ENCODE data around the gene NDUFA3.

The NDUFA3 gene

DNA sequence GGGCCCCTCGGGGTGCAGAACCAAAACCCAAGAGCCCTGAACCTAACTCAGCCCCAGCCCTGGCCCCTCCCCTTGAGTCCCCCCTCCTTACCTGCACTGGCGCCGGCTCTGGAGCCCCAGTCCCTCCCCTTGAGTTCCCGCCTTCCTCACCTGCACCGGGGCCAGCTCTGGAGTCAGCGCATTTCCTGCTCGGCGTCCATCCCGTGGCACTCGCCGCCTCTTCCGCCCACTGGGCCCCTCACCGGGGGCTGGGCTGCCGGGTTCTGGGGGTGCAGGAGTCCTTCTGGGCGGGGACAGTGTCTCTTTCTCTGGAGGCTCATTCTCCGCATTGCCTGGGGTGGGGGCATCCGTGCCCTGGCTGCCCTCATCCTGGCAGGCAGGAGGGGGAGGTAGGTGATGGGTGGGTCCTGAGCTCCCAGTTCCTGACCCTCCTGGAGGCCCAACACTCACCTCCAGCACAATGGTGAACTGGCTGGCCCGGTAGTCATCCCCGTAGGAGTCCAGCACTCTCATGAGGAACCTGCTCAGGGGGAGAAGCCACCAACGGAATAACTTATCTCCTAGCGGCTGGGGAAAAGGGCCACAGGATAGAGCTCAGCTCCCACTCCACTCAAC, 5.3 kb downstream of the NDUFA3 start:
- no peak for DNase-seq (ENCODE audit: low spot score)

DNA sequence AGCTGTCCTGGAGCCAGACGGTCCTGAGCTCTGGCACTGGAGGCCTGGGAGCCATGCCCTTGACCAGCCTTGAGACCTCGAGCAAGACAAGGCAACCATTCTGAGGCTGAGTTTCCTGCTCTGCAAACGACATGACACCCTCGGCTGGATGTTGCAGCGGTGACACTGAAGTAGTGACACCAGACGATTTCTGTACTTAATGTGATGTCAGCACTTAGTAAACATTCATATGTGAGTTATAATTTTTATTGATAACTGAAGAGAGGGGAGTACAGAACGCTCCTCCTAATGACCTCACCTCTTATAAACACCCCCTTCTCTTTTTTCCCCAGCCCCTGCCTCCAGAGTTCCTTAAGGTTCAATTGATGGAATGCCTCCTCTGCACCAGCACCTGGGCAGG, 5.8 kb downstream of the NDUFA3 start:
- DNase-seq (ENCODE audit: low spot score), result no peak

DNA sequence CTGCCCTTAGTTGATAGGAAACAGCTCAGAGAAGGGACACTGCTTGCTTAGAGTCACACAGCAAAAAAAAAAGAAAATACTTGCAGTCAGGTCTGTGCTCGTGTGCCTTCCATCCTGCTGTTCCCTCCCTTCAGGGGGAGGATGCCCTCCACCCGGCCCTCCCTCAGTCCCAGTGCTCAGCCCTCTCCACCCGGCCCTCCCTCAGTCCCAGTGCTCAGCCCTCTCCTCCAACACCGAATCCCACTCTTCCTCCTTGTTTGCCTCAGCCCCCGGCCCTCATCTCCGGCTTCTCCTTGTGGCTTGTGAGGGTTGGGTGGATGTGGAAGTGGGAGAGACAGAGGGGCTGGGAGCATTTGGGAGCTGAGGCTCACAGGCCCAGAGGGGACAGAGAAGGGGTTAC, 7.0 kb downstream of the NDUFA3 start:
- no peak for DNase-seq (ENCODE audit: low spot score)

DNA sequence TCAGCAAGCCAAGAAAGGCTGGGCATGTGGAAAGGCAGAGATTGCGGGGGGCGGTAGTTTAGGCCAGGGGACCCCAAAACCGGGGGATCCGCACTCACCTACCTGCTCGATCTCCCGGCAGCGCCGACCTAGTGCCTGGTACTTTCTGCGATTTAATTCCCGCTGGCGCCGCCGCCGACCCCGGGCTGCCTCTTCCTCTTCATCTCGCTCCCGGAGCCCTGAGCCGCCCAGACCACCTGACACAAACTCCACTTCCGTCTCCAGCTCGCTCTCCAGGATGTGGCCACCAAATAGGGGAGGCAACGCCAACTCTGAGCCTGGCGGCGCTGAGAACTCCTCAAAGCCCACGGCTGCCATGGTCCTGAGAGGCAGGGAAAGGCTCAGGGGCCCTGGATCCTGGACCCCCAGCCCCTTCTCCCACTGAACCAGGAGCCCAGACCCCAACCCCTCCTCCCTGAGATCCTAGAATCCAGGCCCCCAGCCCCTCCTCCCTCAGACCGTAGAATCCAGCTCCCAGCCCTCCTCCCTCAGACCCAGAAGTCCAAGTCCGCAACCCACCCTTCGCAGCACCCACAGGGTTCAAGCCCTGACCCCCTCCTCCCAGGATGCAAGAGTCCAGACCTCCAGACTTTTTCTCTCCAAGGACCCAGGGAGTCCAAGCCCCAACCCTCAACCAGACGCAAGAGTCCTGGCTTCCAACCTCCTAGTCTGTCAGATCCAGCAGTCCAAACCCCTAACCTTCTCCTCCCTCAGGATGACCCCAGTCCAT, 11.9 kb downstream of the NDUFA3 start:
- DNase-seq (ENCODE audit: low spot score), result no peak

DNA sequence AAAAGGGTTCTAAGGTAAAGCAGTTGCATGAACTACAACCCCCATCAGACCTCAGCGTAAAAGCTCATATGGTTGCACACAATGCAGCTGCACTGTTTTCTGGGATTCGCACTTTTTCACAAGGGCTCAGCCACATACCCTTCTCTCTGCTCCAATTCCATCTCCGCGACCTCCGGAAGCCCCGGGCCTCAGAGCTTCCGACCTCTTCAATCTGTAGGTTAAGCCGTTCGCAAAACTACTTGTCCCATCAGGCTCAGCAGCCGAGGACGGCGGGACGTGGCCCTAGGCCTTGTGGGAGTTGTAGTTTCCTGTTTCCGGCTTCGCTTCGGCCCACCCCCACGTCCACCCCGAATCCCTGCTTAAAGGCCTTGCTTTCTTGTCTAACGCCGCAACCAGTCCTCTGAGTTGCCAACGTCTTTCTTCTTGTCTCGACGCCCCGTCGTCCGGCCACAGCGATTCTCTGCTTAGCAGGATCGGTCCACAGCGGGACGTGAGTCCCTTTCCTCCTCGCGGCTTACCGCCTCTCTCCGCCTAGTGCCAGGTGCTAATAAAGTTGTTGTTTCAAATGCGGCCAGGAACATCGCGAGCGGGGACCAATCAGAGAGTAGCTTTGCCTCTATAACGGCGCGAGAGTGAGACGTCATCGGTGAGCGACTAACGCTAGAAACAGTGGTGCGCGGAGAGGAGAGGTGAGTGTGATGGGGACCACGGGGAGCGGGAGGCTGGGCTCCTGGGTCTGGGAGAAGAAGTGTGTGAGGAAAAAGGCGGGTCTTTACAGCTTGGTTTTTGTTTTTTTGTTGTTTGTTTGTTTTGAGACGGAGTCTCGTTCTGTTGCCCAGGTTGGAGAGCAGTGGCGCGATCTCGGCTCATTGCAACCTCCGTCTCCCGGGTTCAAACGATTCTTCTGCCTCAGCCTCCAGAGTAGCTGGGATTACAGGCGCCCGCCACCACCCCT, 12.7 kb downstream of the NDUFA3 start, which contains the start of the genes PRPF31 and TFPT:
Gene PRPF31 (plus strand): TSS at position 646 of the 955 bp plus-strand sequence. CDS start 2,525 bp downstream, outside the sequence.
Gene TFPT (minus strand): TSS at position 549 of the 955 bp plus-strand sequence. CDS start 388 bp downstream, at position 161.
- peak; percentile 98 for DNase-seq (ENCODE audit: low spot score)

DNA sequence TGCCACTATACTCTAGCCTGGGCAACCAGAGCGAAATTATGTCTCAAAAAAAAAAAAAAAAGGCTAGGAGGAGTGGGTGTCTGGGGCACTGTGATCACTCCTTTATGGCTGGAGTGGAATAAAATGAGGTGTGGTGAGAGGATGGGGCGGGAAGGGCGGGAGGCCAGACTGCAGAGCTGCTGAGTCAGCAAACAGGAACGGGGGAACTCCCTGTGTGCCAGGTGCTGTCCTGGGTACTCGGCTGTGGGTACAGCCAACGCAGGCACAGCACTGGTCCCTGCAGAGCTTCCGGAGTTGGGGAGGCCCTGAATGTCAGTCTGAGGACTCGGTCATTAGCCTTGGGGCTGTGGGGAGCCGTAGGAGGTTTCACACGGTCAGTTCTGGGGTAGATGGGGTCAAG, 18.6 kb downstream of the NDUFA3 start:
- DNase-seq (ENCODE audit: low spot score), result no peak

DNA sequence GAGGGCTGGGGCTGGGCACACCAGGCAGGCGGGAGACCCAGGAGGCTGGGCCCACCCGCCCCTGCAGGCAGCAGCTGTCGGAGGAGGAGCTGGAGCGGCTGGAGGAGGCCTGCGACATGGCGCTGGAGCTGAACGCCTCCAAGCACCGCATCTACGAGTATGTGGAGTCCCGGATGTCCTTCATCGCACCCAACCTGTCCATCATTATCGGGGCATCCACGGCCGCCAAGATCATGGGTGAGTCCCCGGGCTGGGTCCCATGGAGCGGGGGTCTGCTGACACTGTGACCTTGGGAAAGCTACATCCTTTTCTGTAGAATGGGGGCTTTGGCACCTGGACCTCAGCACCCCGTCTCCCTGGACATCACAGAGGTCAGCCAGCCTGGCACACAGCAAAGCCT, 21.0 kb downstream of the NDUFA3 start:
- DNase-seq (ENCODE audit: low spot score), result no peak

DNA sequence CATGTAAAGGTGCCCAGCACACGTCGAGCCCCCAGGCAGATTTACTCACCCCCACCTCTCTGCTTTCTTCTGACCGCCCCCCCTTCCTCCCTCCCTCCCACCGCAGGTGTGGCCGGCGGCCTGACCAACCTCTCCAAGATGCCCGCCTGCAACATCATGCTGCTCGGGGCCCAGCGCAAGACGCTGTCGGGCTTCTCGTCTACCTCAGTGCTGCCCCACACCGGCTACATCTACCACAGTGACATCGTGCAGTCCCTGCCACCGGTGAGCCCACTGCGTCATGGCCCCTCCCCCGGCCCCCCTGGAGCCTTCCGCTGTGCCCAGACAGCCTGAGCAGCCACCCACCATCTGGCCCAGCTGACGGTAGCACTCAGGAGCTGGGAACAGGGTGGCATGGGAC, 21.7 kb downstream of the NDUFA3 start:
- no peak for DNase-seq (ENCODE audit: low spot score)

DNA sequence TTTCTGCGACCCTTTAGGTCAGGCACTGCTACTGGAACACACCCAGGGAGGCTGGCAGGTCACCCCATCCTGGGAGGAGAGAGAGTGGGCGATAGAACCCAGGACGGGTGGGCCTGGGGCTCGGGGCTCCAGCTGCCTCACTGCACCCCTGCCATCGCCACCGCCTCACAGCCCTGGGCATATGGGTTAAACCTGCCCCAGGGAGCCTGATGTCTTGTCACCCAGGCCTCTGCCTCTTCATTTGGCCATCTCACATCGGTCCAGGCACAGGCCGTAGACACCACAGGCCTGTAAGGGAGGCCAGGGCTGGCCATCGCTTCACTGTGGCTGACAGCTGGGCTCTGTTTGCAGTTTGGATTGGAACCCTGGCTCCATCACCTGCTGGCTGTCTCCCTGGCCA, 23.1 kb downstream of the NDUFA3 start:
- no peak for DNase-seq (ENCODE audit: low spot score)

DNA sequence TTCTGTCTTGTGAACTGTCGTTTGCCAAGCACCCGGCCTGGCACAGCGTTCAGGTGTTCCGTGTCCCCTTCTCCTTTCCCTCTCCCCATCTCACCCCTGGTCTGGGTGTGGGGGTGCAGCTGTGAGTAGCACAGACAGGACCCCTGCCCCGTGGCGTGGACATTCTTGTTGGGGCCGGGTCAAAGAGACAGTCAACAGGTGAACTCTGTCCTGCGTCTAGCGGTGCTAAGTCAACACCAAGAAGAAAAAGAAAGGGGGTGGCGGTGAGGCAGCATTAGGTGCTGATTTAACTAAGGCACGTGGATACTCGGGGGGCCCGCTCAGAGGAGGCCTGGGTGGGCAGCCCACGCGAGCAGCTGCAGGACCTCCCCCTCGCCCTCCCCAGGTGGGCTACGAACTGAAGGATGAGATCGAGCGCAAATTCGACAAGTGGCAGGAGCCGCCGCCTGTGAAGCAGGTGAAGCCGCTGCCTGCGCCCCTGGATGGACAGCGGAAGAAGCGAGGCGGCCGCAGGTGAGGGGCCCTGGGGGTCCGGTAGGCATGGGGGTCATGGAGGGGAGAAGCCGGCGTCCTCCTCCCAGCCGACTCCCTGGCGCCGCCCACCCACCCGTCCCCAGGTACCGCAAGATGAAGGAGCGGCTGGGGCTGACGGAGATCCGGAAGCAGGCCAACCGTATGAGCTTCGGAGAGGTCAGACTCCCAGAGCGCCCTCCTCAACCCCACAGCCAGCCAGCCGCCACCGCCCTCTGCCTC, 25.2 kb downstream of the NDUFA3 start:
- no peak for DNase-seq (ENCODE audit: low spot score)

DNA sequence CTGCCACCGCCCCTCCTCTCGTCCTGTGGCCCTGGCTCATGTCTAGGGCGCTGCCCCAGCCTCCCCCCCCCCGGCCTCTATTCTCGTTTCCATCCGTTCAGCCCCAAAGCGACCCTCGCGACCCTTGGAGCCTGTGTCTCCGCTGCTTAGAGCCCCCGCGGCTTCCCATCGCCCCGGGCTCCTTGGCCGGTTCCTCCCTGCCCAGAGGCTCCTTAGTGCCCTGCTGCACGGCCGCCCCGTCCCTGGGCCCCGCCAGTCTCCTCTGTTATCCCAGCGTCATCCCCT, 25.7 kb downstream of the NDUFA3 start:
- DNase-seq (ENCODE audit: low spot score), result no peak

DNA sequence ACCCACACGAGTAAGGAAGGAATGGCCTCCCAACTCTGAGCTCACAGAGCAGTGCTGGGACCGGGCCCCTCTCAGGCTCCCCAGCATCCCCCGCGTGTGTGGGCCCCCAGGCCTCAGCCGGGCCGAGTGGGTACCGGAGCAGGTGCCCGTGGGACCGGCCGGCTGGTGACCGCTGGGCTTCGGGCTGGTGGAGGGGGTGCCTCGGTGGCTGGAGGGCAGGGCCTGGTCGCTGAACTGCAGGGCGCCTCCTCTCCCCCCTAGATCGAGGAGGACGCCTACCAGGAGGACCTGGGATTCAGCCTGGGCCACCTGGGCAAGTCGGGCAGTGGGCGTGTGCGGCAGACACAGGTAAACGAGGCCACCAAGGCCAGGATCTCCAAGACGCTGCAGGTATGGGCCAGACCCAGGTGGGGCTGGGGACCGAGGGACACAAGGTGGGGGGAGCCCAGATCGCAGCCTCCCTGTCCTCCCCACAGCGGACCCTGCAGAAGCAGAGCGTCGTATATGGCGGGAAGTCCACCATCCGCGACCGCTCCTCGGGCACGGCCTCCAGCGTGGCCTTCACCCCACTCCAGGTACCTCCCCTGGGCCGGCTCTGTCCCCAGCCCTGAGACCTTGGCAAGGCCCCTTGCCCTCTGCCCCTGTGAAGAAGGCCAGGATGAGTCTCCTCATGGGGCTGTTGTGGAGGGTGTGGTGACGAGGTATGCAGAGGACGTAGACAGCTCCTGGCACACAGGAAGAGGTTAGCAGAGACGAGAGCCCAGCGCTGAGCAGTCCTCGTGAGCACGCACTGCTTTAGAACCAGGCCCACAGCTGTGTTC, 26.4 kb downstream of the NDUFA3 start:
- DNase-seq (ENCODE audit: low spot score), result no peak

DNA sequence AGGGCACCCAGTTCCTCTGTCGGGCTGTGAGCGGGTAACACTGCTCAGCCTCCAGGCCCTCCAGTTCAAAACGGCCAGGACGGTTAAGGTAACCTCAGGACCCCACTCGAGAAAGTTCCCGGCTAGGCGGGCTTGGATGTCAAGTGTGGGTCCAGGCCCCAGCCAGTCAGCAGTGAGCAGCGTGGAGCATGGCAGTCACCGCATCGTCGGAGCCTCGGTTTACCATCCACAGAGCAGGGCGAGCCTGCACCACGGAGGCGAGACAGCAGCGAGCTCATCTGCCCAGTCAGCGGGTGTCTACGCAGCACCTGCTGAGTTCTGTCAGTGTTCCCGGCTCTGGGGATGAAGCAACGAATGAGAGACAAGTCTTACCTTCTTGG, 27.0 kb downstream of the NDUFA3 start:
- DNase-seq (ENCODE audit: low spot score), result no peak

DNA sequence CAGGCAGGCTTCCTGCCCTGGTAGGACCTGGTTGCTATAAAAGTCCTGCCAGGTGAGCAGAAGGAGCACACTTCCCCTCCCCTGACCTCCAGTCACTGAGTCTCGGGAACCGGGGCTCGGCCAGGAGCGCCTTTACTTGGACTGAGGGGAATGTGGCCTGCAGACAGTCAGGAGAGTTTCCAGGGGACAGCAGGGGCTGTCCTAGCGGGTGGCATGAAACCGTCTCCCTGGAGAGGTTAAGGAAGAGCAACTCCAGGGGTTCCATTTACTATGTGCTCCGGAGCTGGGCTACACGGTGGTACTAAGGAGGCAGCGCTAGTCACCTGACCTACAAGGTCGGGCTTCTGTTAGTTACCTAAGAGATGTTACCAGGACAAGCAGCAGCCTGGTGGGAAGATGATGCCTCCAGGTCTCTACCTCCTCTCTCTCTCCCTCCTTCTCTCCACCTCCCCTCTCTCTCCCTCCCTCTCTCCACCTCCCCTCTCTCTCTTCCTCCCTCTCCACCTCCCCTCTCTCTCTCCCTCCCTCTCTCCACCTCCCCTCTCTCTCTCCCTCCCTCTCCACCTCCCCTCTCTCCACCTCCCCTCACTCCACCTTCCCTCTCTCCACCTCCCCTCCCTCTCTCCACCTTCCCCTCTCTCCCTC, 30.8 kb downstream of the NDUFA3 start:
- no peak for DNase-seq (ENCODE audit: low spot score)

DNA sequence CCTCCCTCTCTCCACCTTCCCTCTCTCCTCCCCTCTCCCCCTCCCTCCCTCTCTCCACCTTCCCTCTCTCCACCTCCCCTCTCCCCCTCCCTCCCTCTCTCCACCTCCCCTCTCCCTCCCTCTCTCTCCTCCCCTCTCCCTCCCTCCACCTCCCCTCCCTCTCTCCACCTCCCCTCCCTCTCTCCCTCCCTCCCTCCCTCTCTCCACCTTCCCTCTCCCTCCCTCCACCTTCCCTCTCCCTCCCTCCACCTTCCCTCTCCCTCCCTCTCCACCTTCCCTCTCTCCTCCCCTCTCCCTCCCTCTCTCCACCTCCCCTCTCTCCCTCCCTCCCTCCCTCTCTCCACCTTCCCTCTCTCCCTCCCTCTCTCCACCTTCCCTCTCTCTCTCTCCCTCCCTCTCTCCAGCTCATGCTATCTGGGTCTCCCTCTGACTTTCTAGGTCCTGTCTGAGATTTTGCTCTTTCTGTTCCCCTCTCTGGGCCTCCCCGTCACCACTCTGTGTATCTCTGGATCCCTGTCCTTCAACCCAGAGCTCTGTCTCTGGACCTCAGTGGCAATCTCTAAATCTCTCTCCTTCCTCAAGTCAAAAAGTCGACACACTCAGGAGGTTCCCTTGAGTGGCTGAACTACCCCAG, 31.4 kb downstream of the NDUFA3 start:
- DNase-seq (ENCODE audit: low spot score), result no peak

DNA sequence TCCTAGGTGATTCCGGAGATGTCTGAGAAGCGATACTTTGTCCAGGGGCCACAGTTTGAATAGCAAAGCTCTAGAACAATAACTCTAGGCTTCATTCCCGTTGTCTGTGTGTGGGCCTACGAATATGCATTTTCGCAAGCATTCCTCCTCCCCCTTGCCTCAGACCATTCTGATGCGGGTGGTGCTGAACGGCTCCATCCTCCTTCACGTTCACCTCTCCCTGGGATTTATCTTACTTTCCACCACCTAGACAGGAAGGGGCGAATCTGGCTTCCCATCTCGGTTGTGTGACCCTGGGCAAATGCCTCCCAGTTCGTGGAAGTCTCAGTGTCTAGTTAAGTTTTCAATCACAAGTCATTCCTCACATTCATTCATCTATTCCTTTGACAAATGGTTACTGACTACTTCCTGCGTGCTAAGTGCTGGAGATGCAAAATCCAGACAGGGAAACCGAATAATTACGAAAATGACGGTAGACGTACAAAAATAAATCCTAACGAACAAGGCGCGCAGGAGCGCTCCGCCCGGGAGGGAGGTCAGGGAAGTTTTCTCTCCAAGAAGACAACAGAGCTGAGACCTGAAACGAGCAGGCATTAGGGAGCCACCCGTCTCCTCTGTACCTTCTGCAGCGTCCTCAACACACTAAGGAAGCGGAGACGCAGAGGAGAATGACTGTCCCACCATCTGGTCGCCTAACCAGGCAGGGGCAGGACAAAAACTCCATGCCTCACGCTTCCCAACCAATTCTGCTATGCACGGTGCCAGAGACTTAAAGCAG, 33.6 kb downstream of the NDUFA3 start:
- peak; percentile 28 for DNase-seq (ENCODE audit: low spot score)

DNA sequence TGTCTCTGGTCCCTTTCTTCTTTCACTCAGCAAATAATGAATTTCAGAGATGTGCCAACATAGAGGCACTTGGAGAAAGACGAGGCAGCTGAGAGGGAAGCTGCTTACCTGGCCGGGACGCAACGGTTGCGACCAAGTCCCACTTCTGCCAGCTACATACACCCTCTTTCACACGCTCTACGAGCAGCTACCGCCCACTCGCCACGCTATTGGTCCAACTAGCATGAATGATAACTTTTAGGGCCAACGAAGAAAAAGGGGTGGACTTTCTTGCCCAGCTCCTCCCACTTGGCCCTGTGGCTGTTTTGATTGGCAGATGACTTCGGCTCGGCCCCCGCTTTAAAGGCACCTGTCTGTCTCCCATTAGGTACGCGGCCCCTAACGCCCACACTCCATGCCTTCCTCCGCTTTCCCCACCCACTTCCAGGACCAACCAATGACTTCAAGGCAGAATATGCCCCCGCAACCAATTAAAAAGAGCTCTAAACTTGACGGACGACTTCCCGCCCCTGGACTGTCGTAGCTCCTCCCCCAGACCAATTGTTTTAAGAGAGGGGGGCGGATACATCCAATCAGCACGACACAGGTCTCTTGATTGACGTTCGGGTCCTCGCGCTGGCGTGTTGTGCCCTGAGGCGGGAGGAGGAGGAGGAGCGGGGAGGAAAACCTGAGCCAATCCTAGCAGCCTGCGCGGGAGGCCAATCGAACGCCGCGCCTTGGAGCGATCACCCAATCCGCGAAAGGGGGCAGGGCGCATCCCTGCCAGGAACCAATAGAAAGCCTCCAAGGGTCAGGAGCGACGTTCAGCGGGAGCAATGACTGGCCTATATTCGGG, 34.4 kb downstream of the NDUFA3 start:
- peak; percentile 99 for DNase-seq (ENCODE audit: low spot score)

DNA sequence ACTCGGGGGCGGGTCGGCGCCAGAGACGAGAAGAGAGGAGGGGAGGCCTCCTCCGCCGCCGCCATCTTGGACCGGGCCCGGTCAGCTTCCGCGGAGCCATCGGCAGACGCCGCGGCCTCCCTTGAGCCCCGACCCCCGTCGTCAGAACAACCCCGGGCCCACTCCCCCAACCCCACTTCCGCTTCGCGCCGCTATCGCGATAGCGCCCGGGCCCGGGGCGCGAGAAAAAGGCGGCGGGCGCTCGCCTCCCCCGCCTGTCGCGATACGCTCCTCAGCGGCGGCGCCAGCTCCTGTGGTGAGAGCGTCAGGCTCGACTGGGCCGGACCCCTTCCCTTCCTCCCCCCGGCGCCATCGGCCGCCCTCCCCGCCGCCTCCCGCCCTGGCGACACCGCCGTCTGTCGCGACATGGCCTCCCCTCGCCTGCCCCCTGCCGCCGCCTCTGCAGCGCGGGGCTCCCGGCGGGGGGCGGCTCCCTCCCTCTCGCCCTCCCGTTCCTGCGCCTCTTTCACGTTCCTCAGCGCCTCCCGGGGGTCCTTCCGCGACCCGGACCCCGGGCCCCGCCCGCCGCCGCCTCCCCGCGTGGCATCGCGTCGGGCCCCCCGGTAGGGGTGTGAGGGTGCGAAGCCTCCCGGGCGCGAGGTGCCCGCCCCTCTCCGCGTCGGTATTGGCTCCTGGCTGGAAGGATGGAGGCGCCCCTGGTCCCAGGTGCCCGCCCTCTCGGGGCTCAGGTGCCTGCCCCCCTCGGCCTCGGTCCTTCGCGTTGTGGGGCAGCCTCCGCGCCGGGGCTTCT, 35.2 kb downstream of the NDUFA3 start, which contains the start of gene CNOT3:
Gene CNOT3 (plus strand): TSS at position 64 of the 790 bp plus-strand sequence. CDS start 5,217 bp downstream, outside the sequence.
- peak; percentile 39 for DNase-seq (ENCODE audit: low spot score)
